A673 (cell line): ENCODE data around the gene PAK1IP1. TPM values are rescaled to one million over a fixed set of nuclear protein-coding genes. Genes with fewer than 3 reads are reported as not detected.

Experiments used
- BruUV-seq: library from RNA; stranded (reverse); fragments of 400-500 nt; replicated peaks from 2 replicates; lab custom pipeline; 2021; lab: Mats Ljungman, UMichigan
- CTCF ChIA-PET: fragments of 300-600 bp; sonication (Branson Sonifier 250); formaldehyde crosslinking; loops from one replicate; lab custom pipeline; 2022; ENCODE audit warnings: antibody characterized with exemption; lab: Charles Lee
- POLR2A ChIA-PET: fragments of 300-600 bp; sonication (Branson Sonifier 250); formaldehyde crosslinking; loops from one replicate; lab custom pipeline; 2022; ENCODE audit warnings: antibody characterized with exemption; ENCODE audit not compliant: low non-redundant PET; lab: Charles Lee
- DNase-seq: peaks from one replicate; pipeline ENCODE4 v3.0.0-alpha.2; 2015; ENCODE audit warnings: low spot score
- H3K27ac ChIP-seq: fragments of 200-600 bp; sonication (generic); 2 replicates; pipeline ENCODE4 v1.5.1; 2016; ENCODE audit warnings: mixed run types, low read depth, mild to moderate bottlenecking, mixed read lengths, antibody characterized with exemption, low read length; ENCODE audit not compliant: poor library complexity, severe bottlenecking
- H3K27me3 ChIP-seq: fragments of 200-600 bp; sonication (generic); replicated peaks from 2 replicates; pipeline ENCODE4 v1.6.1; 2017; ENCODE audit warnings: mixed run types, low read depth, mild to moderate bottlenecking, mixed read lengths, antibody characterized with exemption, low read length; ENCODE audit not compliant: insufficient read depth, poor library complexity
- H3K36me3 ChIP-seq: fragments of 200-600 bp; sonication (generic); 2 replicates; pipeline ENCODE4 v1.6.1; 2016; ENCODE audit warnings: mixed run types, mild to moderate bottlenecking, mixed read lengths, antibody characterized with exemption, low read length; ENCODE audit not compliant: insufficient read depth, poor library complexity, severe bottlenecking
- H3K4me1 ChIP-seq: fragments of 200-600 bp; sonication (generic); 2 replicates; pipeline ENCODE4 v1.6.1; 2017; ENCODE audit warnings: mixed run types, mild to moderate bottlenecking, mixed read lengths, antibody characterized with exemption, low read length; ENCODE audit not compliant: insufficient read depth, poor library complexity, severe bottlenecking
- H3K4me3 ChIP-seq: fragments of 200-600 bp; sonication (generic); 2 replicates; pipeline ENCODE4 v1.5.1; 2016; ENCODE audit warnings: low read depth, mixed run types, mild to moderate bottlenecking, mixed read lengths, low read length; ENCODE audit not compliant: poor library complexity, severe bottlenecking
- H3K9me3 ChIP-seq: fragments of 200-600 bp; sonication (generic); 2 replicates; pipeline ENCODE4 v1.6.1; 2016; ENCODE audit warnings: mixed run types, low read depth, mild to moderate bottlenecking, mixed read lengths, antibody characterized with exemption, low read length; ENCODE audit not compliant: poor library complexity, severe bottlenecking
- CTCF ChIP-seq: fragments of 300-800, 200-600 bp; sonication (generic); conservative IDR thresholded peaks from 2 replicates; pipeline ENCODE4 v1.5.1; 2017; ENCODE audit warnings: low read depth, mild to moderate bottlenecking, antibody characterized with exemption, low read length, moderate library complexity, mixed read lengths
- EZH2 ChIP-seq: fragments of 200-600 bp; sonication (generic); IDR thresholded peaks from 2 replicates; pipeline ENCODE4 v1.6.1; 2017; ENCODE audit warnings: borderline replicate concordance, low read depth, mild to moderate bottlenecking, mixed read lengths, antibody characterized with exemption, low read length; ENCODE audit not compliant: poor library complexity, severe bottlenecking
- intact Hi-C: fragments of 100-400 bp; cut with micrococcal nuclease; formaldehyde crosslinking; loops from one replicate; pipeline ENCODE4 v1.10.0; 2022; ENCODE audit not compliant: unreplicated experiment
- total RNA-seq: library from RNA; stranded (reverse); gene quantifications from 2 replicates; pipeline ENCODE4 v1.2.3, GENCODE V29; 2021

Gene PAK1IP1
- total RNA-seq, 1 experiment from 2014 or later: 41.6 TPM

- H3K4me1 ChIP-seq: peaks cover 7% of the 10 kb centered on the region
- ChIA-PET CTCF (no interaction called here), POLR2A (no interaction called here)
- BruUV-seq: no TSS peak
- peaks cover 12% of the 10 kb centered on the region for H3K36me3 ChIP-seq
- H3K4me3 ChIP-seq: peak overlapping the region; percentile 66
- TF ChIP-seq CTCF (no peak), EZH2 (no peak)
- H3K9me3 ChIP-seq: no peaks in the 10 kb centered on the region
- intact Hi-C loops: no loop called here
- H3K27me3 ChIP-seq: peaks cover 7% of the 10 kb centered on the region
- H3K27ac ChIP-seq: peak overlapping the region; percentile 99
- DNase-seq: no peak
Observed at GRCh38 chr6:10692965-10693538, 1.7 kb upstream of the PAK1IP1 start.

- H3K36me3 ChIP-seq: peaks cover 23% of the 10 kb centered on the region
- H3K4me1 ChIP-seq: peaks cover 7% of the 10 kb centered on the region
- ChIA-PET POLR2A (interaction anchor here (0.6 to 0.7 kb wide), 3 partner anchors 29 to 169 kb away, joined by 4 to 12 read pairs (median 8); no protein-coding TSS in a partner anchor), CTCF (interaction anchor here (0.6 kb wide), 1 partner anchor 64 kb away, joined by 5 read pairs; no protein-coding TSS in a partner anchor)
- H3K4me3 ChIP-seq: peak overlapping the region; percentile 66
- TSS peak; percentile 81 for BruUV-seq
- peak overlapping the region; percentile 99 for H3K27ac ChIP-seq
- no peaks in the 10 kb centered on the region for H3K27me3 ChIP-seq
- no peaks in the 10 kb centered on the region for H3K9me3 ChIP-seq
- intact Hi-C loops: no loop called here
- no peak for DNase-seq
- TF ChIP-seq EZH2 (no peak), CTCF (no peak)
Observed at GRCh38 chr6:10695086-10695657, 400 bp downstream of the PAK1IP1 start.

- no peaks in the 10 kb centered on the region for H3K27me3 ChIP-seq
- no peak overlapping the region for H3K4me3 ChIP-seq
- peaks cover 7% of the 10 kb centered on the region for H3K4me1 ChIP-seq
- peaks cover 28% of the 10 kb centered on the region for H3K36me3 ChIP-seq
- H3K27ac ChIP-seq: no peak overlapping the region
- no peaks in the 10 kb centered on the region for H3K9me3 ChIP-seq
- intact Hi-C loops: no loop called here
- ChIA-PET POLR2A (no interaction called here), CTCF (no interaction called here)
- BruUV-seq: no TSS peak
- no peak for DNase-seq
- TF ChIP-seq CTCF: no peak
- TF ChIP-seq EZH2: no peak
Observed at GRCh38 chr6:10696655-10697054, 1.9 kb downstream of the PAK1IP1 start.
